HG03135 (cell line): ENCODE measurements around the gene ITGB8.
A peak's percentile ranks its signal among the peaks of the same experiment; 100 is the strongest.
"Not testable (repeated sequence)": the region's sequence is repeated elsewhere in the genome, so short reads cannot be mapped to it uniquely, and the experiment has no call there.

ENCODE experiments used
- ATAC-seq: cut with Tn5 transposase; IDR thresholded peaks from one replicate; pipeline ENCODE4 v1.9.1; 2021; ENCODE audit warnings: mild to moderate bottlenecking, moderate library complexity; ENCODE audit not compliant: unreplicated experiment

Gene ITGB8

DNA sequence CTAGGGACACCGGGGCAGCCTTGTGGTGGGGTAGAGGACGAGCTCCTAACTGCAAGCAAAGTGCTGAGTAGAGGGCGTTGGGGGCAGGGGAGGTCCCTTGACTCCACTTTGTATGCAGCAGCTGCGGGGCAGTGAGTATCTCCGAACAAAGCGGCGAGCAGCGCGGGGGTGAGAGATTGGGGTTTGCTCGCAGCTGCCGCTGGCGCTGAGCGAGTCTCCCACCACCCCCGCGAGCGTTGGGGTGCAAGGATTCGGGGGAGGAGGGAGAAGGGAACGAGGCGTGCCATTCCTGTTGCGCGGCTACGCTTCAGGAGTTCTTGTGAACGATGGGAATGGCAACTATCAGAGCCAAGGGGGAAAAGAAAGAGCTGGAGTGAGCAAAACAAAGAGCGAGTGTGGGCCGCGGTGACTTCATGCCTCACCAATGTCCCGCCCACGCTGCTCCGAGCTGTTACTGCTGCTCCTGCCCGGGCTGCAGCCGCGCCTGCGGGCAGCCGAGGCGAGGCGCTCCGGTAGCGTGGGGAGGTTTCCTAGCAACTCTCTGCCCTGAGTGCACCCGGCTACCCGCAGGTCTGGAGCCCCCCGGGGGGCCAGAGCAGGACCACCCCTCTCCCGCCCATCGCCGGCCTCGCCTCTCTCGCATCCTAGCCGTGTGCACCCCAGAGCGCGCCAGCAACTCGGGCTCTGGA lies at the start of gene ITGB8:
Gene ITGB8 (plus strand): TSS at position 662 of the 689 bp plus-strand sequence. CDS start 907 bp downstream, outside the sequence.
- peak; percentile 53 for ATAC-seq

DNA sequence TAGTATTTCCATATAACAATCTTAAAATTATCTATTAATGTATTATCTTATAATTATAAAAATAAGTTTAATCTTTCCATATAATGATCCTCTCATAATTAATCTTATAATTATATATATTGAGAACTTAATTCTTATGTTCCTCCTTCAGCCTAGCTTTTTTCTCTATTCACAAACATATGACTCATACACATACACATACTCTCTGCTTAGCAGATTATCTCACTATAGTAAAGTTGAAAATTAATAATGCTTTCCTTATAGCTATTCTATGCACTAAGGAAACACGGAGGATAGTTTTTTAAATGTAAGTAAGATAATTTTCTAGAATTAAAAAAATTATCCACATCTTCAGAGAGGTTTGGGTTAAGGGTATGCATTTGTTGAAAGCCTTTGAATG lies 47.7 kb upstream of the ITGB8 start:
- ATAC-seq, result no peak

DNA sequence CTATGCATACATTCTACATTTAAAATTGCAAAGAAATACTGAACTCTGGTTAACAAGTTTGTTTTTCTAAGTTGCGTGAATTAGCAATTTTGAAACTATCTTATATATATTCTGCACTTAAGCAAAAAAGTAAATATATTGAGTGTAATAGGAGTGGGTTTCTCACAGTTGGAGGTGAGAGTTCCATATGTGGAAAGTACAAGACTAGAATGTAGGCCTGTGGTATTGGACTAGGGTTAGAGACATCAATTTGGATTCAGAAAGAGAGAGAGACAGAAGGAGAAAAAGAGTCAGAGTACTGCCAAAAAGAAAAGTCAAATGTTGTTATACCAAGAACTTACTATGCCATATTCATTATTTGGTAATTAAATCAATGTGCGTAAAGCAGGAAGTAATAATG lies 47.3 kb upstream of the ITGB8 start:
- no peak for ATAC-seq

DNA sequence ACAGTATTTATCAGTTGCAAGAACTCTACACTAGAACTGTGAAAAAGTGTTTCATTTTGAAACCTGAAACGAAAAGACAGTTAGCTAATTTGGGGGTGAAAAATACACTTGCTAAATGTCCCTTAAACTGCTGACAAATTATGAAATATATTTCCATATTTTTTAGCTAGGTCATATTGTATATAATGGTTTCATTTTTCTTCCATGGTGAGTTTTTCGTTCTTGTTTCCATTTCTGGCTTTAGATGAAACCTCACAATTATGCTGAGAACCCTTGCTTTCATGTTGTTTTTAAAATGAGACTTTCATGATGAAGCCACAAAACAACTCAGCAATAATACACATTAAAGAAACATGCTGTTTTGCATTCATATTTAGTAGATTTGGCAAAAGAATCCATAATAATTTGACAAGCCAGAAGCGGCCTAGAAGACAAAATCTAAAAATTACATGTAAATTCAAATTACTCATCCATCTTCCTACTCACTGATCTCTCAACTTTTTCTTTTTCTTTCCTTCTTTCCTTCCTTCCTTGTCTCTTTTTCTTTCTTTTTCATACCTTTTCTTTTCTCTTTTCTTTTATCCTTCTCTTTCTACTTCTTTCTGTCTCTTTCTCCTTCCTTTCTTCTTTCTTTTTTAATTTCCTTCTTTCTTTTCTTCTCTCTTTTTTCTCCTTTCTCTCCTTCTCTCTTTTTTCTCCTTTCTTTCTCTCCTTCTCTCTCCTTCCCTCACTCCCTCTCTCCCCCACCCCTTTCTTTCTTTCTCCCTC lies 46.5 kb upstream of the ITGB8 start:
- ATAC-seq, result peak; percentile 53

DNA sequence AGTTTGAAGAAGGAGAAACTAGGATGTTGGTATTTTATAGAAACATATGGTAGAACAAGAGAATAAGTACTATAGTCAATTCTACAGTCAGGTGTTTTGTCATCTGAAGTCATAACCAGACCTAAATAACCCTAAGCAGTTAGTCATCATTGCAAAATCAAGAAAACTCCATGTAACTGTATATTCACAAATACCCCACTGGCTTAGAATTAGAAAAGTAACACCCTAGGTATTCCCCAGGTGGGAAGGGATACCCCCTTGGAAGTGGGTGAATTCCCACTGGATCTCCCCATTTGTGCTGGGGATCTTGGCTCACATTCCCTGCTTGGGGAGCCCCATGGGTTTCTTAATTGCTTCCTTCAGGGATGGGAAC lies 45.9 kb upstream of the ITGB8 start:
- ATAC-seq, result no peak

DNA sequence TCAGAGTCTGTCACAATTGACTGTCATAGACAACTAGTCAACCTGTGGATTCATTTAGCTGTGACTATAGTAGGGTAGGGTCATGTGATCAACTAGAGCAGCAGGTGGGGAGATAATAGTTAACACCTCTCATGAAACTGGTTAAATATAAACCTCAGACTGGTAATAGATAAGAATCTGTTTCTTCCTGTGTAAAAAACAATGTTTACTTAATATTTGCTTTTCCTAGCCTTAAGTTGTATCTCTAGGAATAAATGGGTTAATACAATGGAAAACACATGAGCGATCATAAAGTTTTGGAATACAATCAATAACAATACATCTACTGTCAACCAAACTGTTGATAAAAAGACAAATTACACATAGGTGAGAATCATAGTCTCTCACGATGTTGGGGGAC lies 43.4 kb upstream of the ITGB8 start:
- peak; percentile 61 for ATAC-seq

DNA sequence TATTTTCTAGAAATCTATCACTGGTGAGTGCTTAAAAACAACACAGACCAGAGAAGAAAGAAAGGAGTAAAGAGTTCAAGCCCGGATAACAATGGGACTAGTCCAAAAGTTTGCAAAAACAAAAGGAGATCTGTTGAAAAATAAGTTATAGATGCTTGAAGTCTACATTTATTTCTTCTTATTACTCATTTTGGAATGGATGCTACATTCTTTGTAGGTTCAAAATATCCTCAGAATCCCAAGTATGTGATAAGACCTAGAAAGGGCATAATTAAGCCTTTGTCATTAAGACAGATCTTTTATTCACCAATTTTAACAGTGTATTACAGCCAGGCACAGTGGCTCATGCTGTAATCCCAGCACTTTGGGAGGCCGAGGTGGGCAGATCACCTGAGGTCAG lies 42.7 kb upstream of the ITGB8 start:
- ATAC-seq, result no peak

DNA sequence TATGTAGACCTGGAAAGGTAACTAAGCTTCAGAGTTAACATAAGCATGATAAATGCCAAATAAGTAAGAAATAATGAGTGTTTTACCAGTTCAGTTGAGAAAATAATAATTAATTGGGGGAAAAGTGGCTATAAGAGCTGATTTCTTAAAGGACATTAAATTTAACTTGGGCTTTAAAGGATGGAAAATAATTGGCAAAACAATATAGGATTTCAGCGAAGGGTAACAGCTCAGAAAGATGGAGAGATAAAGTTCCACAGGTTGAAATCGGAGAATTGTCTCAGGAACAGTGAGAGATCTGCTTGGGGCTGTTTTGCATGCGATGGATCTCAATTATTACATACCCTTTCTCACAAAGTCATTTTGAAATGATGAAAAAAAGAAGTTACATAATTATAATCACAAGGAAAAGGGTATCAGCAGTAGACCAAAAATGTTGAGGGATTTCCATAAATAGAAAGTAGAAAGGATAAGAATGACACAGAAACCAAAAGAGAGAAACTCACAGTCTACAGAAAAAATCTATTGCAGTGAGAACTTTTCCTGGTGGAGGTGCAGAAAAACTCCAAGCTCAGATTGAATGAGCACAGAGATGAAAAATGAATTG lies 40.1 kb upstream of the ITGB8 start:
- ATAC-seq, result no peak

DNA sequence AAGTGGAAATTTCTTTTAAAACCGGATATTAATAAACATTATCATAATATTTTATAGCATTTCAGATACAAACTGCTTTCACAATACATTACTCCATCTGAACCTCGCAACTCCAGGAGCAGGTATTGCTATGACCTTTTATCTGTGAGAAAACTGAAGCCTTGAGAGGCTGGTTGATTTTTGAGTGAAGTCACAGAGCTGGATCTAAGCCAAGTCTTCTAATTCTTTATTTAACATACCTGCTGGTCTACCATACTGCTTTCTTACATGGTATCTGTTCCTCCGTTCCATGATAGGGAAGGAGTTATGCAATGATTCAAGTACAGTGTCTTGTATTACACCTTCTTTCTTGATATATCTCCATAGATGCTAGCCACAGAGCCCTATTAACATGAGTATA lies 37.4 kb upstream of the ITGB8 start:
- ATAC-seq, result no peak

DNA sequence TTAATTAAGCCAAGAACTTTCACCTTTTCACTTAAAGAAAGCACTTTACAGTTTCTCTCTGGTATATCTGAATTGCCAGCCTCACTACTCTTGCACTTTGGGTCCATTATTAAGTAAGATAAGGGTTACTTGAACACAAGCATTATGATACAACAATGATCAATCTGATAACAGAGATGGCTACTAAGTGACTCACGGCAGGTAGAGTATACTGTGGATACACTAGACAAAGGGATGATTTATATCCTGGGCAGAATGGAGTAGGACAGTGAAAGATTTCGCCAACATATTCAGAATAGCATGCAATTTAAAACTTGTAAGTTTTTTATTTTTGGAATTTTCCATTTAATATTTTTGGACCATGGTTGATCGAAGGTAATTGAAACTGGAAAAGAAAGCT lies 34.3 kb upstream of the ITGB8 start:
- ATAC-seq, result no peak

DNA sequence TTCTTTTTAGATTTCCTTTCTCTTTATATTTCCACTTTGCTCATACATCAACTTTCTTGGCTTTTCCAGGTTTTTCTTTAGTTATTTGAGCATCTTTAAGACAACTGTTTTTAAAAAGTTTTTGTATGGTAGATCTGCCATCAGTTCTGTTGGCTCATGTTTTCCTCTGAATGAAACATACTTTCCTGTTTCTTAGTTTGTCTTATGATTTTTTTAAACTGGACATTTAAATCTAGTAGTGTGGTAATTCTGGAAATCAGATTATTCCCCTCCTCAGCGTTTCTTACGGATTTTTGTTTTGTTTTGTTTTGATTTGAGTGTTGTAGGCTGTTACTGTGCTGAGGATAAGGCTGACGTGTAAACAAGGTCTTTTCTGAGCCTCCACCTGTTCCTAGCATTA lies 33.8 kb upstream of the ITGB8 start:
- ATAC-seq, result no peak

DNA sequence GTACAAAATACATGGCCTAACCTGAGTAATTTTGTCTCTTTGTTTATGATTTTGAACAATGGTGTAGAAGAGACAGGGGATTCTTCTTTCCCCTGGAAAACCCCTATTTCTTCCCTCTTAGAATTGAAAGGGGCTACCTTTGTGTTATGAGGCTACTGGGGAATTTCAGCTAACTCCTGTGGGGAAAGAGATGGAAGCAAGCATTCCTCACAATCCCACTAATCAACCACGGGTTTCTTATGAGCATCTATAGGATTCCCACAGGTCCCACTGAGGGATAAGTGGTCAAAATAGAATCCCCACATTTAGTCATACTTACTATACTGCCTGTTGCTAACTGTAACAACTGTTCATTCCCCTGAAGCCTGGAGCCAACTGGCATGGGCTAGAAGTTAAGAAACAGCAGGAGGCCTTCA lies 32.2 kb upstream of the ITGB8 start:
- ATAC-seq, result no peak

DNA sequence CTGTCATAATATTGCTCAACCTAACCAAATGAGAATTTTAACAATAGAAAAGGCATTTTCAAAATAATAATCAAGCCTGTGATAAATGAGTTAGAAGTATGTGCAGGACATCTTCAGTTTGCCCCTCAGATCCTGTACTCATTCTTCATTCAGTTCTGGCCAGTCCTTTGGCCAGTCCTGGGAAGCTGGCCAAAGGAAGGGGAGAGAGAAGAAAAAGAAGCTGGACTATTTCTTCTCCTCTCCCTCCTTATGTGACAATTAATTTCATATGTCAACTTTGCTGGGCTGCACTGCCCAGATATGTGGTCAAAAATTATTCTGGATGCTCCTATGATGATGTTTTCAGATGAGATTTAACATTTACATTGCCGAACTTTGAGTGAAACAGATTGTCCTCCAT lies 31.6 kb upstream of the ITGB8 start:
- no peak for ATAC-seq

DNA sequence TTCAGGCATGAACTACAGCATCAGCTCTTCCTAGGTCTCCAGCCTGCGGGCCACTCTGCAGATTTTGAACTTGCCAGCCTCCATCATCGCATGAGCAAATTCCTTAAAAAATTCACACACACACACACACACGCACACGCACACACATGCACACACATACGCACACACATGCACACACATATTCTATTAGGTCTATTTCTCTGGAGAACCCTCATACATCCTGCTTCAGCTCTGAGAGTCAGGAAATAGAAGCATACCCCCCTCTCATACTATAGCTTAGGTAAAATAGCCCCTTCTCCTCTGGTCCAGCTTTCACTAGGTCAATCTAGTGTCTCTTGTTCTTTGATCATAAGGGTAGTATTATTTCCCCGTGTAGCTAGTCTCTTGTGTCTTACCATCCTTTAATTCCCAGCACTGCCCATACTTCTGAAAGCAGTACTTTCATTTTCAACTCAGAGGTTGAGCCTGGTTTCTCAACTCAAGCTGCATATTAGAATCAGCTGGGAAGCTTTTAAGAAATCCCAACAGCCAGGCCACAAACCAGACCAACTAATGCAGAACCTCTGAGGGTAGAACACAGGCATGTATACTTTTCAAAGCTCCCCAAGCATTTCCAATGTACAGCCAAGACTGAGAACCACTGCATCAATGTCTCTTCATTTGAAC lies 30.9 kb upstream of the ITGB8 start:
- peak; percentile 59 for ATAC-seq

DNA sequence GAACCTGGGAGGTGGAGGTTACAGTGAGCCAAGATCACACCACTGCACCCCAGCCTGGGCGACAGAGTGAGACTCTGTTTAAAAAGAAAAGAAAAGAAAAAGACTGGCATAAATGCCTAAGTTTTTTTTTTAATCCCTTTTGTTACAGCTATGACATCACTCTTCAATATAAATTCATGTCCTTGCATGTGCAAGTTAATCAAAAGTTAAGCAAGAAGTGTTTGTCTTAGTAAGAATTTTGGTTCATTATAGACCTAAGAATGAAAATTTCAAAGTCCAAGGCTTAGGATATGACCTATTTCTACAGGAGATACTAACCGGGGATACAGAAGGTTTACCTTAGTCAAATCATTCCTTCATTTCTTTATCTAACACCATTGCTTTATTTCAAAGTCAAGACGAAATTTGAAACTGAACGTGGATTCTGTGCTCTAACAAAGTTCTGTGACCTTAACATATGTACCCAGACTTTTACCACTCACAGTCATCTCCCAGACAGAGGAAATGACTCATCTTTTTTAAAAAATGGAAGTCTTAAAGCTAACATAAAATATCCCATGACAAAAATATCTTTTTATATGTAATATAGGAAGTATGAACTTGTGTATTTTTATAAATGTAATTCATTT lies 29.3 kb upstream of the ITGB8 start:
- ATAC-seq, result no peak

DNA sequence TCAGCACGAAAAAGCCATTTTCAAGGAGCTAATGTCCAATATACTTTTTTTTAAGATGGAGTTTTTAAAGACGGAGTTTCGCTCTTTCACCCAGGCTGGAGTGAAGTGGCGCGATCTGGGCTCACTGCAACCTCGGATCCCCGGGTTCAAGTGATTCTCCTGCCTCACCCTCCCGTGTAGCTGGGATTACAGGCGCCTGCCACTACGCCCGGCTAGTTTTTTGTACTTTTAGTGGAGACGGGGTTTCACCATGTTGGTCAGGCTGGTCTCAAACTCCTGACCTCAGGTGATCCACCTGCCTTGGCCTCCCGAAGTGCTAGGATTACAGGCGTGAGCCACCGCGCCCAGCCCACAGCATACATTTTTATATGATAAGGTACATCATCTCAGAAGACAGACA lies 28.4 kb upstream of the ITGB8 start:
- not testable (repeated sequence) for ATAC-seq

DNA sequence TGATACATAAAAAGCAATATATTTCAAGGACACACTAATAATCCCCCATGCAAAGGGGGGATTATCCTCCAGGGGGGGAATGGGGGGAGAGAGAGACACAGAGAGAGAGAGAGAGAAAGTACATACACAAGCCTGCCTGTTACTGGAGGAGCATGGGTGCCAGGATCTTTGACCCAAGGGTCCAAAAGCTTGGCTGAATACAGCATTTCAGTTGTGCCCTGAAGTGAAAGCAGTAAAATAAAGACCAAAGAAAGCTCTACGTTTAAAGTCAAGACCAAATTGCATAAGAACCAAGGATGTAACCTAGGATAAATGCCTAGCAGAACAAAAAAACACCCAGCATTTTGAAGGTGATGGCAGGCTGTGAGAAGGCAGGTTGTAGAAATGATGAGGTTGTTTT lies 27.8 kb upstream of the ITGB8 start:
- no peak for ATAC-seq

DNA sequence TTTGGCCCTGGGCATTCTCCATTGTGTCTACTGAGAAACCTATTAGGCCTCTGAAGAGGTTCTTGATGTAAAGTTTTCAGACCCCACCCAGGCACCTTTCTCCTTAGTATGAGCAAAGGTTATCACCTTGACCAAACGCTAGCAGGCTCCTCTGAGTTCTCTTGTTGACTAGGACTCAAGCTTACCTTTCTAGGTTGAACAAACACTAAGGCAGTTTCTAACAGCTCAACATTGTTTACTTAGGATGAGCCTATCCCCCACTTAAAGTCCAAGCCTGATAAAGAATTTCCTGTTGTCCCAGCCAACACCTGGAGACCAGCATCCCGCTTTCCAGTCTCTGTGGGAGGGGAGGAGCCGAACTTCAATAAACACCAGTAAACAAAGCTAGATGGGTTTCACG lies 26.3 kb upstream of the ITGB8 start:
- no peak for ATAC-seq

DNA sequence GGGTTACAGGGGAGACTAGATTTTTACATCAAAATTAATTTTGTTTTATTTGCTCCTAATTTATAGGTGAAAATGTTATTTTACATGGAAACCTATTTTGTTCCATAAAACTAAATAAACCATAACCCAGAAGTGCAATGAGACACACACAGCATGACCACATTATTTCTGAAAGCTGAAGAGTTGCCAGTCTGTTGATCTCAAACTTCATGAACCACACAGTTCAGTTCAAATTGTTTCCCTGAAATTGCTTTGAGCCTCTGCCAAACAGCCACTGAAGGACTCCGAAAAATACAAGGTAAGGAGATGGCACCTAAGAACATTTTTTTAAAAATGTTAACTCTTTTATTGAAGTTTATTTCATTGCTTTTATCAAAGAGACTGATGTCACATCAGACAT lies 25.0 kb upstream of the ITGB8 start:
- no peak for ATAC-seq

DNA sequence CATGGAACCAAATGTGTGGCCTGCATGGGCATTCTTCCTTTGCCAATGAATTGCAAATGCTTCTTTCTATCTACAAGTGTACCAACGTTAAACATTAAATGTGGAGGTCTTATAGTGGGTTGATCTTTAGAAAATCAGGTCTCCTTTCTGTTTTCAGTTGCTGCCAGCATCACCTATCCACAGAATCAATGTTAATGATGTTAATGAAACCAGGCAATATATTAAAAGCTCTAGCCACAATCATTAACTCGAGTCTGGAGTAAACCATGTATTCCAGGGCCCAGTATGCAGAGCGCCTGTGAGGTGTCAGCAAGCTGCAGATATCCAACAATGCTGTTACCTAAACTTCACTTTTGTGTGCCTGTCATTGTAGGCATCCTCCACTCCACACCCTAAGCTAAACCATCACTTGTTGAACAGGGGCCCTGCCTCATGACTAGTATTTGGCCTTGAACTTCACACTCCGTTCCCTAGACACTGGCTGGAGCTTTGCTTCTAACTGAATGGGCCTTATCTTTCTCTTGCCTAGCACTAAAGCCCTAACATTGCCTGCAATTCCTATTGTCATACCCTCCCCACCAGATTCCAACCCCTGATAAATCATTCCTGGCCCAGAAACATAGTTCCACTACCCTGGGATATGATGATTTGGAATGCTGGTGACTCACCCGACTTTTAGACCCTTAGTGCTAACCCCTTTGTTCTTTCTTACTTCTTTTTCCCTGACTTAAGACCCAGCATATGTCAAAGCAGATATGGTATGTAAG lies 24.3 kb upstream of the ITGB8 start:
- ATAC-seq, result no peak
